ENCODE measurements around the gene RPL32.

DNA sequence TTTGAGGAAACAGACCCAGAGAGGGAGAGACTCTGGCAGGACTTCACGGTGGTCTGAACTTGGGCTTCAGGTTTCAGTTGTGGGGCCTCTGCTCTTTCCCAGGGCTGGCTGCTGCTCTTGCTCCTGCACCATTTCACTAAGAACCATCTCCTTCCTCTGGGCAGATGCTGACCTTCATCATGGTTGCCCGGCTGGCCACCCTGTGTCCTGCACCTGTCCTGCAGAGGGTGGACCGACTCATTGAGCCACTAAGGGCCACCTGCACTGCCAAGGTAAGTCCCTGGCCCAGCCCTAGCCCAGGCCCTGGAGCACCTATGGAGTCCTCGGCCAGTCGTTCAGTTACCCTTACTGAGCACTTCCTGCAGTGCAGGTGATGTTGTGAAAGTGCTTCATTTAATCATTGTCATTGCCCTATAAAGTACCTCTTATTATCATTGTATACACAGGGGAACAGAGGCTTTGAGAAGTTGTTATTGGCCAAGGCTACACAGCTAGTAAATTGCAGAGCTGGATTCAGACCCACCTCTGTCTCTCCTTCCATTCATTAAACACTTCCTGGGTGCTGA lies 10.0 kb downstream of the RPL32 start:
- TF ChIP-seq FOXK1 (CRISPR knock-in tag; IDR thresholded peaks at IDR 0.05): no peak
- no peak for TF ChIP-seq OVOL2 (CRISPR knock-in tag; IDR thresholded peaks at IDR 0.05; ENCODE audit: borderline replicate concordance)
